ENCODE data around the gene GNA15. TPM values are rescaled to one million over a fixed set of nuclear protein-coding genes. Genes with fewer than 3 reads are reported as not detected.

The GNA15 gene
- total and polyA plus RNA-seq, 2 donors (not counting 1 experiment from before 2014, with no cell fraction given), result not detected

GRCh38 chr19:3184847-3185460, 49.1 kb downstream of the GNA15 start:
- no peak for TF ChIP-seq CTCF (conservative IDR thresholded peaks at IDR 0.05 in 1 of 2, IDR thresholded peaks at IDR 0.05 in 1 of 2; ENCODE audit: low read depth in 1 of 2, low read length in 2 of 2)
- Histone ChIP-seq H3K79me2 (ENCODE audit: control insufficient read depth, insufficient read depth, low read length) (peaks cover 41% of the 10 kb centered on the region), H3K4me2 (ENCODE audit: extremely low read depth, insufficient read depth, low read length) (peak overlapping the region; percentile 80), H3K4me1 (ENCODE audit: control insufficient read depth, extremely low read depth, insufficient read depth, low read length) (peaks cover 9% of the 10 kb centered on the region), H2AFZ (ENCODE audit: low read length) (peak overlapping the region; percentile 90), H3K27ac (ENCODE audit: insufficient read depth, low read length) (peak overlapping the region; percentile 71), H3K4me3 (replicated peaks in 1 of 4; ENCODE audit: control extremely low read depth in 1 of 4, insufficient read depth in 1 of 4, low read depth in 3 of 4, low read length in 4 of 4) (peak overlapping the region; percentile 84 to 91 (median 85)), H3K27me3 (ENCODE audit: control insufficient read depth, insufficient read depth, low read length) (no peaks in the 10 kb centered on the region), H3K36me3 (ENCODE audit: control insufficient read depth, insufficient read depth, low read length) (peaks cover 6% of the 10 kb centered on the region), H4K20me1 (ENCODE audit: control insufficient read depth, extremely low read depth, insufficient read depth, low read length) (no peaks in the 10 kb centered on the region), H3K9ac (ENCODE audit: insufficient read depth, low read length) (no peak overlapping the region), H3K9me3 (ENCODE audit: control insufficient read depth, insufficient read depth, low read depth, low read length) (no peaks in the 10 kb centered on the region)
- DNase-seq (ENCODE audit: low read depth in 2 of 2), result no peak

- H3K27ac ChIP-seq (ENCODE audit: insufficient read depth, low read length), result peak within 1 kb of the TSS; percentile 72
- peak within 1 kb of the TSS; percentile 88 for H3K9ac ChIP-seq (ENCODE audit: insufficient read depth, low read length)
- peak within 1 kb of the TSS; percentile 84 to 96 (median 88) for H3K4me3 ChIP-seq (replicated peaks in 1 of 4; ENCODE audit: control extremely low read depth in 1 of 4, insufficient read depth in 1 of 4, low read depth in 3 of 4, low read length in 4 of 4)
- peaks cover 9% of the 10 kb centered on the region for H3K4me1 ChIP-seq (ENCODE audit: control insufficient read depth, extremely low read depth, insufficient read depth, low read length)
- DNase-seq (ENCODE audit: low read depth in 2 of 2), result peak; percentile 89 to 95
- peak within 1 kb of the TSS; percentile 96 for H3K4me2 ChIP-seq (ENCODE audit: extremely low read depth, insufficient read depth, low read length)
- H4K20me1 ChIP-seq (ENCODE audit: control insufficient read depth, extremely low read depth, insufficient read depth, low read length), result no peaks in the 10 kb centered on the region
- no peaks in the 10 kb centered on the region for H3K27me3 ChIP-seq (ENCODE audit: control insufficient read depth, insufficient read depth, low read length)
- peak within 1 kb of the TSS; percentile 92 for H2AFZ ChIP-seq (ENCODE audit: low read length)
- H3K79me2 ChIP-seq (ENCODE audit: control insufficient read depth, insufficient read depth, low read length), result peaks cover 47% of the 10 kb centered on the region
- H3K9me3 ChIP-seq (ENCODE audit: control insufficient read depth, insufficient read depth, low read depth, low read length), result no peaks in the 10 kb centered on the region
- TF ChIP-seq EZH2 (IDR thresholded peaks at IDR 0.05; ENCODE audit: low read length, missing control alignments), result no peak
- H3K36me3 ChIP-seq (ENCODE audit: control insufficient read depth, insufficient read depth, low read length), result peaks cover 7% of the 10 kb centered on the region
These were observed 49.8 kb downstream of the GNA15 start, which contains the start of gene NCLN for GRCh38 chr19:3185461-3186159. TSS of gene NCLN (plus strand) at chr19:3185930. CDS start at chr19:3186031, 101 bp downstream.

- H3K36me3 ChIP-seq (ENCODE audit: control insufficient read depth, insufficient read depth, low read length), result peaks cover 8% of the 10 kb centered on the region
- no peaks in the 10 kb centered on the region for H4K20me1 ChIP-seq (ENCODE audit: control insufficient read depth, extremely low read depth, insufficient read depth, low read length)
- H3K27ac ChIP-seq (ENCODE audit: insufficient read depth, low read length), result peak overlapping the region; percentile 72
- no peak for DNase-seq (ENCODE audit: low read depth in 2 of 2)
- H3K4me1 ChIP-seq (ENCODE audit: control insufficient read depth, extremely low read depth, insufficient read depth, low read length), result peaks cover 9% of the 10 kb centered on the region
- H3K27me3 ChIP-seq (ENCODE audit: control insufficient read depth, insufficient read depth, low read length), result no peaks in the 10 kb centered on the region
- no peak for TF ChIP-seq EZH2 (IDR thresholded peaks at IDR 0.05; ENCODE audit: low read length, missing control alignments)
- TF ChIP-seq CTCF (conservative IDR thresholded peaks at IDR 0.05 in 1 of 2, IDR thresholded peaks at IDR 0.05 in 1 of 2; ENCODE audit: low read depth in 1 of 2, low read length in 2 of 2), result no peak
- H3K79me2 ChIP-seq (ENCODE audit: control insufficient read depth, insufficient read depth, low read length), result peaks cover 51% of the 10 kb centered on the region
- H2AFZ ChIP-seq (ENCODE audit: low read length), result peak overlapping the region; percentile 92
- peak overlapping the region; percentile 96 for H3K4me2 ChIP-seq (ENCODE audit: extremely low read depth, insufficient read depth, low read length)
- no peaks in the 10 kb centered on the region for H3K9me3 ChIP-seq (ENCODE audit: control insufficient read depth, insufficient read depth, low read depth, low read length)
- H3K4me3 ChIP-seq (replicated peaks in 1 of 4; ENCODE audit: control extremely low read depth in 1 of 4, insufficient read depth in 1 of 4, low read depth in 3 of 4, low read length in 4 of 4), result peak overlapping the region; percentile 80 to 96 (median 88)
- H3K9ac ChIP-seq (ENCODE audit: insufficient read depth, low read length), result peak overlapping the region; percentile 88
These were observed 50.4 kb downstream of the GNA15 start for GRCh38 chr19:3186160-3186688.
